T-helper 17 cell (primary cell): ENCODE measurements around the gene GRID2IP. TPM values are rescaled to one million over a fixed set of nuclear protein-coding genes. Genes with fewer than 3 reads are reported as not detected.
"Not testable (repeated sequence)": the region's sequence is repeated elsewhere in the genome, so short reads cannot be mapped to it uniquely, and the experiment has no call there.

Experiments
- ATAC-seq: fragments of 150-1000 bp; cut with Tn5 transposase; 2 replicates; pipeline ENCODE4 v1.10.0; 2021; ENCODE audit warnings: mild to moderate bottlenecking, moderate library complexity
- DNase-seq, 3 donors: peaks; one replicate each; pipeline versions ENCODE4 v3.0.0 to v3.0.0-alpha.2; 2020 to 2021
- H3K9me3 ChIP-seq: one replicate; pipeline ENCODE4 v1.7.0; 2013; ENCODE audit warnings: low read length, mild to moderate bottlenecking; ENCODE audit not compliant: control insufficient read depth, poor library complexity, severe bottlenecking
- H3K27ac Mint-ChIP-seq: one replicate; pipeline ENCODE4 v1.8.0; 2022; ENCODE audit warnings: mild to moderate bottlenecking, moderate library complexity, mixed read lengths
- H3K27me3 Mint-ChIP-seq: one replicate; pipeline ENCODE4 v1.8.0; 2022; ENCODE audit warnings: mixed read lengths
- H3K36me3 Mint-ChIP-seq: one replicate; pipeline ENCODE4 v1.8.0; 2022; ENCODE audit warnings: low read depth, mixed read lengths
- H3K4me1 Mint-ChIP-seq: one replicate; pipeline ENCODE4 v1.8.0; 2022; ENCODE audit warnings: mild to moderate bottlenecking, mixed read lengths
- H3K4me3 Mint-ChIP-seq: one replicate; pipeline ENCODE4 v1.8.0; 2022; ENCODE audit warnings: mild to moderate bottlenecking, moderate library complexity, mixed read lengths
- total RNA-seq, 4 donors: library from RNA in 2 of 4; stranded (reverse) in 2 of 4; gene quantifications; one replicate each; pipeline ENCODE4 v1.2.3 and lab custom pipeline; 2022 to 2026

The GRID2IP gene
- total RNA-seq, 2 donors from 2014 or later: 0.17 to 0.18 TPM

DNA sequence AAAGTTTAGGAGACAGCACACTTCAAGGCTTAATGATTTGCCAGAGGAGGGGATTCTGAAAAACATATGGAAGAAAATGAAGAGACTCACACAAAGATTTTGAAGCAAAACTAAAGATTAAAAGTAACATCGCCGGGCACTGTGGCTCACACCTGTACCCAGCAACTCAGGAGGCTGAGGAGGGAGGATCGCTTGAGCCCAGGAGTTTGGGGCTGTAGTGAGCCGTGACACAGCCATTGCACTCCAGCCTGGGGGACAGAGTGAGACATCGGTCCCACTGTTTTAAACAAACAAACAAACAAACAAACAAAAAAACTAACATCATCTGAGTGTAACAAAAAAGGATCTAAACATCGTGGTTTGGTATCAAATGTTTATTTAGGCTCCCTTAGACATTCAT lies 69.8 kb downstream of the GRID2IP start:
- H3K27ac Mint-ChIP-seq: peak overlapping the region; percentile 77
- ATAC-seq: no peak
- no peaks in the 10 kb centered on the region for H3K9me3 ChIP-seq
- no peak for DNase-seq
- no peaks in the 10 kb centered on the region for H3K27me3 Mint-ChIP-seq
- H3K4me1 Mint-ChIP-seq: peaks cover 46% of the 10 kb centered on the region
- peak overlapping the region; percentile 95 for H3K4me3 Mint-ChIP-seq
- no peaks in the 10 kb centered on the region for H3K36me3 Mint-ChIP-seq

DNA sequence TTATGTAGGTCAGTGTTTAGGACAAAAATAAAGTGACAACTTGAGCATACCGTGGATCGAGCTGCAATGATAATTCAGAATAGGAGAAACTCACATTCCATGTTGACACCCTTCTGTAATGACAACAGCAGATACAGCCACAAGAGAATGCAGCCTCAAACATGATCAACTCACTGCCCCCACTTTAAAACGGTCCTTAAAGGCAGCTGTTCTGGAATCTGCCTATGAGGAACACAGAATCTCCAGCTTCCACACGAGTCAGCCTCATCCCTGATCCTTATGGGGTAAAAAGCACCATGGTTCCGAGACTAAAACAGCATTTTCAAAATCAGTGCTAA lies 71.0 kb downstream of the GRID2IP start:
- Mint-ChIP-seq H3K4me1 (peaks cover 51% of the 10 kb centered on the region), H3K27me3 (no peaks in the 10 kb centered on the region), H3K4me3 (peak overlapping the region; percentile 71), H3K36me3 (no peaks in the 10 kb centered on the region), H3K27ac (peak overlapping the region; percentile 77)
- DNase-seq (no peak), ATAC-seq (no peak)
- H3K9me3 ChIP-seq: no peaks in the 10 kb centered on the region

DNA sequence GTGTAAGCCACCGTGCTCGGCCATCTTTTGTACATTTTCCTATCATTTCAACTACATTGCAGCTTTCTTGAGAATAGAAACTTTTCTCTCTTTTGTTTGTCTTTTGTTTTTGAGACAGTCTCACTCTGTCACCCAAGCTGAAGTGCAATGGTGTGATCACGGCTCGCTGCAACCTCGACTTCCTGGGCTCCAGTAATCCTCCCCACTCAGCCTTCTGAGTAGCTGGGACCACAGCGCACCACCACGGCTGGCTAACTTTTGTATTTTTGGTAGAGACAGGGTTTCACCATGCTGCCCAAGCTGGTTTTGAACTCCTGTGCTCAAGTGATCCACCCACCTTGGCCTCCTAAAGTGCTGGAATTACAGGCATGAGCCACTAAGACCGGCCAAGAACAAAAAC lies 72.2 kb downstream of the GRID2IP start:
- H3K36me3 Mint-ChIP-seq: no peaks in the 10 kb centered on the region

GRCh38 chr7:6478186-6478585 lies 73.1 kb downstream of the GRID2IP start:
- Mint-ChIP-seq H3K4me3 (no peak overlapping the region), H3K36me3 (no peaks in the 10 kb centered on the region), H3K27ac (no peak overlapping the region), H3K27me3 (no peaks in the 10 kb centered on the region), H3K4me1 (peaks cover 51% of the 10 kb centered on the region)
- ATAC-seq: no peak
- H3K9me3 ChIP-seq: no peaks in the 10 kb centered on the region
- DNase-seq: no peak

More for the DNA sequence above, 72.2 kb downstream of the GRID2IP start:
- DNase-seq: no peak
- Mint-ChIP-seq H3K27me3 (no peaks in the 10 kb centered on the region), H3K4me1 (peaks cover 51% of the 10 kb centered on the region), H3K27ac (no peak overlapping the region), H3K4me3 (no peak overlapping the region)
- no peak for ATAC-seq
- H3K9me3 ChIP-seq: no peaks in the 10 kb centered on the region

DNA sequence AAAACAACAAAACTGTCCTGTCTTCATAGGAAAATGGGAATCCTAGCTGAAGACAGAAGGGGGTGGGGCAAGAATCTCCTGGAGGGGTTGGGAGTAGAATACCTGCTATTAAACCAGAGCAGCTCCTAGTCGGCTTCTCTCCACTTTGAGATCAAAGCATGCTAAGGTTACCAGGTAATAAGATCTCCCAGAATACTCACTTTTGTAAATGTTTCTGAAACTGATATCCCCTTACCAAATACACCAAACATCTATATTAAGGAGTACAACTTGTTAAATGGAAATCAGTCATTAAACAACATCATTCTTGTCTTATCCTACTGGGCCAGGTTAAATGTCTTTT lies 74.0 kb downstream of the GRID2IP start:
- H3K36me3 Mint-ChIP-seq: no peaks in the 10 kb centered on the region

DNA sequence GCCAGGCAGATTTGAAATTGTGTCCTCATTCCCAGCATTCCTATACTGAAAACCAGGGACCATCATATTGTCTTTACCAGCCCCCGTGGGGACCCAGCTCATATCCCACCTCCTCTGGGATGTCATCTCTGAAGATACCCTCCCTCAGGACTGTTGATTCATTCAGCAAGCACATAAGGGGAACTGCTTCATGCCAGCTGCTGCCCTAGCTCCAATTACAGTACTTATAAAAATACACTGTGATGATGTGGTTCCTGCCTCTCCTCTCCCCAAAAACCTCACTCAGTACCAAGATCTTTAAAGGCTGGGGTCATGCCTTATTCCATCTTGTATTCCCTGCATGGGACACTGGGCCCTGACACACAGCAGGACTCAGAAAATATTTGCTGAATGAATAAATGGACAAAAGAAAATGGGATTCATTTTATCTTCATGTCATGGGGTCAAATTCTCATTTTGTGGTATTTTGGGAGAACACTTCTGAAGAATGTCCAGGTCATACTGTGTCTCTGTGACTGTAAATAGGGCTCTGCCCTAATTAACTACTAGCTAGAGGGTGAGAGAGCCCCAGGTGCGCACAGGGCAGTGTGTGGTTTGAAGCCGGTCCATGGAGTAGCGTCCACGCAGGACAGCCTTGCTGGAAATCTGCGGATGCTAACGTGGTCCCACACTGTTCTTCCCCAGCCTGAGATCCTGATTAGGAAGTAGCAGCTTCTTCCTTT lies 74.5 kb downstream of the GRID2IP start:
- ATAC-seq: no peak
- Mint-ChIP-seq H3K36me3 (no peaks in the 10 kb centered on the region), H3K4me3 (no peak overlapping the region), H3K27ac (peak overlapping the region; percentile 61), H3K27me3 (no peaks in the 10 kb centered on the region), H3K4me1 (peaks cover 43% of the 10 kb centered on the region)
- no peak for DNase-seq
- no peaks in the 10 kb centered on the region for H3K9me3 ChIP-seq

More for the DNA sequence above, 74.0 kb downstream of the GRID2IP start:
- H3K9me3 ChIP-seq: no peaks in the 10 kb centered on the region
- DNase-seq (no peak), ATAC-seq (no peak)
- no peak overlapping the region for H3K4me3 Mint-ChIP-seq
- no peaks in the 10 kb centered on the region for H3K27me3 Mint-ChIP-seq
- peaks cover 45% of the 10 kb centered on the region for H3K4me1 Mint-ChIP-seq
- no peak overlapping the region for H3K27ac Mint-ChIP-seq

- peak; percentile 28 for ATAC-seq
- Mint-ChIP-seq H3K27ac (peak overlapping the region; percentile 61), H3K27me3 (no peaks in the 10 kb centered on the region), H3K36me3 (no peaks in the 10 kb centered on the region), H3K4me1 (peaks cover 35% of the 10 kb centered on the region), H3K4me3 (no peak overlapping the region)
- DNase-seq: no peak
- no peaks in the 10 kb centered on the region for H3K9me3 ChIP-seq
Measured at GRCh38 chr7:6475433-6476186, 75.7 kb downstream of the GRID2IP start.

DNA sequence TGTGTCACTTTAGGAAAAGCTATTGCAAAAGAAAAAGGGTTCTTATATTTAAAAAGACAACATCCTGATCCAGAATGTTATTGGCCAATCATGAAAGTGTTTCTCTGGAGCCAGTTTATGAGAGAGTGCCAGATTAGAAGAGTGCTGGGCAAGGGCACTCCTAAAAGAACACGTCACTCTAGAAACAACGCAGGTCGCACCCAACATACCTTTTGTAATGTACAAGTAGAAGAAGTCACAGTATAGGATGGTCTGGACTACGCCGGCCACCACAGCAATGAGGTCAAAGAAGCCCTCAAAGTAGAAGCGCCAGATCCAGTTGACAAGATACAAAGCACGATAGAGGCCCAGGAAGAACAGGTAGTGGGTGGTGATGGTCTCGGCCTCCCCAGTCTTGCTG lies 85.4 kb downstream of the GRID2IP start:
- H3K4me3 Mint-ChIP-seq: no peak overlapping the region
- H3K27ac Mint-ChIP-seq: peak overlapping the region; percentile 59
- H3K36me3 Mint-ChIP-seq: peaks cover 7% of the 10 kb centered on the region

DNA sequence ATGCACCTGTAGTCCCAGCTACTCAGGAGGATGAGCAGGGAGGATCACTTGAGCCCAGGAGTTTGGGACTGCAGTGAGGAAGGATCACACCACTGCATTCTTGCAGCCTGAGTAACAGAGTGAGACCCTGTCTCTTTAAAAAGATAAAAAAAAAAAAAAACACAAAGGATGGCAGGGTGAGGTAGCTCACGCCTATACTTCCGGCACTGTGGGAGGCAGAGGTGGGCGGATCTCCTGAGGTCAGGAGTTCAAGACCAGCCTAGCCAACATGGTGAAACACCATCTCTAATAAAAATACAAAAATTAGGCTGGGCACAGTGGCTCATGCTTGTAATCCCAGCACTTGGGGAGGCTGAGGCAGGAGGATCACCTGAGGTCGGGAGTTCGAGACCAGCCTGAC lies 87.7 kb downstream of the GRID2IP start:
- not testable (repeated sequence) for H3K4me3 Mint-ChIP-seq, H3K27ac Mint-ChIP-seq, H3K36me3 Mint-ChIP-seq, DNase-seq, H3K27me3 Mint-ChIP-seq, H3K9me3 ChIP-seq, ATAC-seq, H3K4me1 Mint-ChIP-seq

More for the DNA sequence above, 85.4 kb downstream of the GRID2IP start:
- ATAC-seq (no peak), DNase-seq (no peak)
- no peaks in the 10 kb centered on the region for H3K9me3 ChIP-seq
- Mint-ChIP-seq H3K4me1 (peaks cover 2% of the 10 kb centered on the region), H3K27me3 (no peaks in the 10 kb centered on the region)

DNA sequence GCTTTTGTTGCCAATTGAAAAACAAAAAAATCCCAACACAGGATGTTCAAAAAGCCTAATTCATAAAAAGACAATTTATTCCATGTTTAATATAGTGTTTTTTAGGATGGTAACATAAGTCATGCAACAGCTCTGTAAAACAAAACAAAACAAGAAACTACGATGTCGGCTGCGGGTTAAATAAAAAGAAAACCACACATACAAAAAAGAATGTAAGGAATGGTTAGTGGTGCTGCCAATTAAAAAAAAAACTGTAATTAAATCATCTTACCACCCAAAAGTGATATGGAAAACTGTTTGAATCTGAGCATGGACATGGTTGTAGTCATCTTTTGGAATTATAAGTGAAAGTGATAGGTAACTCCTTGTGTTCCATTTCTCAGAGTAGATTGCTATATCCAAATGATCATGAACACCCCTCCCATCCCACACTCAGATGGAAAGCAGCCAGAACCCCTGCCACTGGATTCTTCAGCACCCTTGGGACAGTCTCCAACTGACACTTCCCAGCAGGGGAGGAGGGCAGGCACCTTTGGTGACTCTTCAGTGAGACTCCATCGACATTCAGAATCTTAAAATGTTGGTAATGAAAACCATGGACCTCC lies 89.2 kb downstream of the GRID2IP start:
- peaks cover 2% of the 10 kb centered on the region for H3K4me1 Mint-ChIP-seq
- no peak for DNase-seq
- no peak overlapping the region for H3K4me3 Mint-ChIP-seq
- no peak for ATAC-seq
- peaks cover 5% of the 10 kb centered on the region for H3K36me3 Mint-ChIP-seq
- H3K27ac Mint-ChIP-seq: no peak overlapping the region
- no peaks in the 10 kb centered on the region for H3K27me3 Mint-ChIP-seq
- H3K9me3 ChIP-seq: no peaks in the 10 kb centered on the region

- H3K4me3 Mint-ChIP-seq: no peak overlapping the region
- H3K27ac Mint-ChIP-seq: peak overlapping the region; percentile 72
- DNase-seq (no peak), ATAC-seq (no peak)
- peaks cover 4% of the 10 kb centered on the region for H3K36me3 Mint-ChIP-seq
- H3K9me3 ChIP-seq: no peaks in the 10 kb centered on the region
- H3K27me3 Mint-ChIP-seq: no peaks in the 10 kb centered on the region
- H3K4me1 Mint-ChIP-seq: peaks cover 2% of the 10 kb centered on the region
Measured at GRCh38 chr7:6460990-6461584, 90.2 kb downstream of the GRID2IP start.

DNA sequence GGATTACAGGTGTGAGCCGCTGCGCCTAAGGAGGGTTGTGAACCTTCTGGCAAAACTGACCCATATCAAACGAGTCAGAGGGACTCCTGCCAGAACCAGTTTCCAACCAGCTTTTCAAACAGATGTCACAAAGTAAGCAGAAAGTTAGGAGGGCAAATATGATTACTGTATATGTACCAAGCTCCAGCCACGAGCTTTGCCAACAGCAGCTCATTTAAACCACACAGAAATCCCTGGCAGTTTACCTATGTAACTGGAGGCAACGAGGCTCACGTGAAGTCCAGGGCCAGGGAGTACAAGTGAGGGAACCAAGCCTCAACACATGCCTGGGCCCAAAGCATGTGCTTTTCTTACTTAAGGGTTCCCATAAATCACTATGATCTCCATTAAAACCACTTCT lies 91.0 kb downstream of the GRID2IP start:
- no peak for ATAC-seq
- H3K4me3 Mint-ChIP-seq: no peak overlapping the region
- H3K27me3 Mint-ChIP-seq: no peaks in the 10 kb centered on the region
- no peak for DNase-seq
- H3K9me3 ChIP-seq: no peaks in the 10 kb centered on the region
- H3K4me1 Mint-ChIP-seq: peaks cover 2% of the 10 kb centered on the region
- peaks cover 2% of the 10 kb centered on the region for H3K36me3 Mint-ChIP-seq
- H3K27ac Mint-ChIP-seq: no peak overlapping the region

DNA sequence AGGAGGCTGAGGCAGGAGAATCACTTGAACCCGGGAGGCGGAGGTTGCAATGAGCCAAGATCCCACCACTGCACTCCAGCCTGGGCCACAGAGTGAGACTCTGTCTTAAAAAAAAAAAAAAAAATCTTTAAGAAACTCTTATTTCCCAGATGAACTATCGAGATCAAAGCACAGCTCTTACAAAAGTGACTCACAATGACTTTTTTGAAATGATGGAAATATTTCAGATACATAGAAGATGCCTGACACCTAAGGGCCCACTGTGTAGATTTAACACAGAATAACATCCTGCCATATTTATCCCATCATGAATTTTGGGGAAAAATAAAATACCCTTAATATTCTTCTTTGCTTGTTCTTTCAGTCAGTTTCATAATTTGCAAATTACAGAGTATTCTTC lies 92.6 kb downstream of the GRID2IP start:
- H3K27ac Mint-ChIP-seq, H3K27me3 Mint-ChIP-seq, DNase-seq, ATAC-seq, H3K4me3 Mint-ChIP-seq, H3K9me3 ChIP-seq, H3K36me3 Mint-ChIP-seq, H3K4me1 Mint-ChIP-seq: not testable (repeated sequence)
